GM12872 (cell line): Measurements from ENCODE around the gene ARAP1.

ENCODE experiments used
- CTCF ChIP-seq: IDR thresholded peaks from 3 replicates; pipeline ENCODE4 v1.5.1; 2011; ENCODE audit warnings: low read depth, mild to moderate bottlenecking, low read length, moderate library complexity; ENCODE audit not compliant: insufficient read depth

ARAP1 gene

GRCh38 chr11:72752088-72752914 is at the start of gene ARAP1:
ARAP1 (minus strand) TSS chr11:72752408; CDS start chr11:72727128, 25,280 bp downstream.
- 0 out of 3 replicates have a peak, but pooled peaks have one; percentile 8 for TF ChIP-seq CTCF

GRCh38 chr11:72799441-72799840 is 47.2 kb upstream of the ARAP1 start:
- no peak for TF ChIP-seq CTCF

- TF ChIP-seq CTCF = no peak
These were observed 46.2 kb upstream of the ARAP1 start for GRCh38 chr11:72798361-72798760.

GRCh38 chr11:72793425-72794367 is 41.5 kb upstream of the ARAP1 start, which contains the start of gene STARD10:
STARD10 (minus strand) TSS chr11:72794047; CDS start chr11:72781181, 12,866 bp downstream.
- peak; percentile 94 for TF ChIP-seq CTCF

GRCh38 chr11:72793076-72793424 is 40.8 kb upstream of the ARAP1 start:
- TF ChIP-seq CTCF = no peak

GRCh38 chr11:72792437-72793021 is 40.3 kb upstream of the ARAP1 start:
- TF ChIP-seq CTCF = no peak
